Stimulated activated CD8-positive, alpha-beta memory T cell treated with anti-CD3 and anti-CD28 coated beads, Interleukin-4, amount 100 ng/mL, for 48 hours (primary cell): ENCODE data around the gene RSAD2.
"Not testable (repeated sequence)": the region's sequence is repeated elsewhere in the genome, so short reads cannot be mapped to it uniquely, and the experiment has no call there.

ENCODE experiments used
- DNase-seq: peaks from one replicate; pipeline ENCODE4 v3.0.0-alpha.2; 2020

The RSAD2 gene

GRCh38 chr2:6877402-6878304, at the start of gene RSAD2:
RSAD2 (plus strand) TSS chr2:6877777; CDS start chr2:6877801, 24 bp downstream.
- DNase-seq: peak; percentile 40

GRCh38 chr2:6828299-6828584, 49.3 kb upstream of the RSAD2 start:
- no peak for DNase-seq

GRCh38 chr2:6831229-6831628, 46.3 kb upstream of the RSAD2 start:
- DNase-seq: no peak

GRCh38 chr2:6832596-6833299, 44.8 kb upstream of the RSAD2 start:
- DNase-seq: no peak

- no peak for DNase-seq
Observed at GRCh38 chr2:6833300-6833604, 44.3 kb upstream of the RSAD2 start.

GRCh38 chr2:6834163-6834562, 43.4 kb upstream of the RSAD2 start:
- no peak for DNase-seq

- no peak for DNase-seq
Observed at GRCh38 chr2:6835467-6835866, 42.1 kb upstream of the RSAD2 start.

- DNase-seq: no peak
Observed at GRCh38 chr2:6838673-6839319, 38.8 kb upstream of the RSAD2 start.

- no peak for DNase-seq
Observed at GRCh38 chr2:6841537-6842287, 35.9 kb upstream of the RSAD2 start.

- DNase-seq: peak; percentile 31
Observed at GRCh38 chr2:6845312-6845711, 32.3 kb upstream of the RSAD2 start.

- no peak for DNase-seq
Observed at GRCh38 chr2:6845903-6846302, 31.7 kb upstream of the RSAD2 start.

GRCh38 chr2:6846540-6846939, 31.0 kb upstream of the RSAD2 start:
- no peak for DNase-seq

GRCh38 chr2:6846967-6847681, 30.5 kb upstream of the RSAD2 start:
- no peak for DNase-seq

GRCh38 chr2:6852195-6852594, 25.4 kb upstream of the RSAD2 start:
- no peak for DNase-seq

- no peak for DNase-seq
Observed at GRCh38 chr2:6854416-6854815, 23.2 kb upstream of the RSAD2 start.

- DNase-seq: no peak
Observed at GRCh38 chr2:6855860-6856547, 21.6 kb upstream of the RSAD2 start.

GRCh38 chr2:6856548-6856920, 21.0 kb upstream of the RSAD2 start:
- DNase-seq: no peak

GRCh38 chr2:6858466-6859027, 19.0 kb upstream of the RSAD2 start:
- not testable (repeated sequence) for DNase-seq

- no peak for DNase-seq
Observed at GRCh38 chr2:6860296-6860695, 17.3 kb upstream of the RSAD2 start.

- no peak for DNase-seq
Observed at GRCh38 chr2:6863792-6864191, 13.8 kb upstream of the RSAD2 start.

GRCh38 chr2:6864231-6864754, 13.3 kb upstream of the RSAD2 start:
- DNase-seq: no peak
